ENCODE measurements around the gene DGUOK.
"Not testable (repeated sequence)": the region's sequence is repeated elsewhere in the genome, so short reads cannot be mapped to it uniquely, and the experiment has no call there.

Gene DGUOK

DNA sequence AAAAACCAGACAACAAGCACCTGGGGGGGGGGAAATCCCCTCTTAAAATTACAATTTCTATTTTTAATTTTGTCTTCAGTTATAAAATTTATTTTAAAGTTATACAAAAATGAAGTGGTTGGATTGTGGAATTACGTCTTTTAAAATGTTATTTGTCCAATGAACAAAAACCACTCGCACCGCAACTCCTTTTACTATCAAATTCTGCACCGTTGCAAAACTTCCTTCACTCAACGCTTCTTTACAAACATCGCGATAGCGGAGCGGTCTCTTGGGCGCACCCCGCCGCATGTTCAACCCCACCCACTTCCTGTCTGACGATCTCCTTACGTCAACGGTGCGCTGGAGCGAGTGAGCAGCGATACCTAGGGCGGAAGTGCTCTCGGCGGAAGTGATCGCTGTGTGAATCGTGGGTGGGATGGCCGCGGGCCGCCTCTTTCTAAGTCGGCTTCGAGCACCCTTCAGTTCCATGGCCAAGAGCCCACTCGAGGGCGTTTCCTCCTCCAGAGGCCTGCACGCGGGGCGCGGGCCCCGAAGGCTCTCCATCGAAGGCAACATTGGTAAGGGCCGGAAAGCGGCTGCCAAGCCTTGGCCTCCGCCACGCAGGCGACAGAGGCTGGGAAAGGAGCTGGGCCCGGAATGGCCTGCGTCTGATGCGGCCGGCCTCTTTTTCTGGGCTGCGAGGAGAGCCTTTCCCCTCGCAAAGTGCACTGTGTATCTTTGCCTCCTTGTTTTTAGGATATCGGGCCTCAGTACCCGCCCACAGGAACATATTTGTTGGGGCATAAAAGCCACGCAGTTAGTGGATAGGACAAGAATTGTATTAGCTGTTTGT lies at the start of gene DGUOK:
Gene DGUOK (plus strand): TSS at position 388 of the 835 bp plus-strand sequence. CDS start 31 bp downstream, at position 419.
- DNase-seq (ENCODE audit: low spot score) = peak; percentile 96

DNA sequence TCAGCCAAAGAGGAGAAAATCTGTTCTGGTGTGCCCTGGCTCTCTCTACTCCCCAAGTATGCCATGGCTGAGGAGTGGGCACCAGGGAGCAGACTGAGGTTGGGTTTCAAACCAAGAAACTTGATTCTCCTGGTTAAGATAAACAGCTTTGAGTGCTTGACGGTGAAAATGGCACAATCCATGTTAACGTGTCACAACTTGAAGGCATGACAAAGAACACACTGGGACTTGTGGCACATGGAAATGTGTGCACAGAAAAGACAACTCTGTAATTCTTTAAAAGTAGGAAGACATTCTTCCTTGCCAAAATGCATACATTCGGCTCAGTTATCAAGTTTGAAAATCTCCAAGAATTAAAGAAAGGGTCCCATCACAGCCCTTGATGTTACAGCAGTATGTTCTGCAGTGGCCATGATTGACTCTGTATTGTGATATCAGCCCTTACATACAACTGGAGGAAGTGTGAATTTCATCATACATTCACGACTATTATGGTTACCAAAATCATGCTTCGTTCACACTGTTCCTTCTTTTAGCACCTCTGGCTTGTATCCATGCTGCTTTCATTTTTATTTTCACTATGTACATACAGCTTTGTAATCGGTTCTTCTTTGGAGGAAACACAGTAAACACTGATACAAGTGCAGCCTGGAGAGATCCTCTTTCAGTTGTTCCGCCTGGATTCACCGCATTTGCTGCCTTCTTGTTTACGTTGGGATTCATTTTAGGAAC lies 49.4 kb upstream of the DGUOK start:
- DNase-seq (ENCODE audit: low spot score) = no peak

DNA sequence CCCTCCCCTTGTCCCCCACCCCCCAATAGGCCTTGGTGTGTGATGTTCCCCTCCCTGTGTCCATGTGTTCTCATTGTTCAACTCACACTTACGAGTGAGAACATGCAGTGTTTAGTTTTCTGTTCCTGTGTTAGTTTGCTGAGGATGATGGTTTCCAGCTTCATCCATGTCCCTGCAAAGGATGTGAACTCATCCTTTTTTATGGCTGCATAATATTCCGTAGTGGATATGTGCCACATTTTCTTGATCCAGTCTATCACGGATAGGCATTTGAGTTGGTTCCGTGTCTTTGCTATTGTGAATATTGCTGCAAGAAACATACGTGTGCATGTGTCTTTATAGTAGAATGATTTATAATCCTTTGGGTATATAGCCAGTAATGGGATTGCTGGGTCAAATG lies 48.7 kb upstream of the DGUOK start:
- not testable (repeated sequence) for DNase-seq (ENCODE audit: low spot score)

DNA sequence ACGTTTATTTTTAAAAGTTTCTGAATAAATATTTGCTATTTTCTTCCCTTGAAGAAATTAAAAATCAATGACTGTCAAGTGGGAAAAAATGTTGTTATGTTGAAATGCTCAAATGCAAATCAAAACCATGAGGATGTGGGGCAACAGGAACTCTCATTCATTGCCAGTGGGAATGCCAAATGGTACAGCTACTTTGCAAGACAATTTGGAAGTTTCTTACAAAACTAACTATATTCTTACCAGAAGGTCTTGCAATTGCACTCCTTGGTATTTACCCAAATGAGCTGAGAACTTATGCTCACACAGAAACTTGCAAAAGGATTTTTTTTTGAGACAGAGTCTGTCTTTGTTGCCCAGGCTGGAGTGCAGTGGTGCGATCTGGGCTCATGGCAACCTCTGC lies 41.3 kb upstream of the DGUOK start:
- DNase-seq (ENCODE audit: low spot score) = no peak

- DNase-seq (ENCODE audit: low spot score) = no peak
These were observed 40.3 kb upstream of the DGUOK start for GRCh38 chr2:73886357-73886756.

DNA sequence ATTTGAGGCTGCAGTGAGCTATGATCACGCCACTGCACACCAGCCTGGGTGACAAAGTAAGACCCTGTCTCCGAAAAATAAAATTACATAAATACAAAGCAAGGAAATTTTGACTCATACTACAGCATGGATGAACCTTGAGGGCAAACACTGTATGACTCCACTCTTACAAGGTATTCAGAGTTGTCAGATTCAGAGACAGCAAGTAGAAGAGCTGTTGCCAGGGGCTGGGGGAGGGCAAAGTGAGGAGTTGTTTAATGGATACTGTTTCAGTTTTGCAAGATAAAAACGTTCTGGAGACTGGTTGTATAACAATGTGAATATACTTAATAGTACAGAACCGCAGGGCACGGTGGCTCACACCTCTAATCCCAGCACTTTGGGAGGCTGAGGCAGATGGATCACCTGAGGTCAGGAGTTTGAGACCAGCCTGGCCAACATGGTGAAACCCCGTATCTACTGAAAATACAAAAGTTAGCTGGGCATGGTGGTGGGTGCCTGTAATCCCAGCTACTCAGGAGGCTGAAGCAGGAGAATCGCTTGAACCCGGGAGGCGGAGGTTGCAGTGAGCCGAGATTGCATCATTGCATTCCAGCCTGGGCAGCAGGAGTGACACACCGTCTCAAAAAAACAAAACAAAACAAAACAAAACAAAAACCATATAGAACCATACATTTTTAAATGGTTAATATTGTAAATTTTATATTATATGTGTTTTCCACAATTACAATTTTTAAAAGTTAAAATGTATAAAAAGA lies 38.9 kb upstream of the DGUOK start:
- DNase-seq (ENCODE audit: low spot score) = not testable (repeated sequence)

GRCh38 chr2:73888388-73888787 lies 38.3 kb upstream of the DGUOK start:
- no peak for DNase-seq (ENCODE audit: low spot score)

GRCh38 chr2:73889206-73889605 lies 37.5 kb upstream of the DGUOK start:
- no peak for DNase-seq (ENCODE audit: low spot score)

DNA sequence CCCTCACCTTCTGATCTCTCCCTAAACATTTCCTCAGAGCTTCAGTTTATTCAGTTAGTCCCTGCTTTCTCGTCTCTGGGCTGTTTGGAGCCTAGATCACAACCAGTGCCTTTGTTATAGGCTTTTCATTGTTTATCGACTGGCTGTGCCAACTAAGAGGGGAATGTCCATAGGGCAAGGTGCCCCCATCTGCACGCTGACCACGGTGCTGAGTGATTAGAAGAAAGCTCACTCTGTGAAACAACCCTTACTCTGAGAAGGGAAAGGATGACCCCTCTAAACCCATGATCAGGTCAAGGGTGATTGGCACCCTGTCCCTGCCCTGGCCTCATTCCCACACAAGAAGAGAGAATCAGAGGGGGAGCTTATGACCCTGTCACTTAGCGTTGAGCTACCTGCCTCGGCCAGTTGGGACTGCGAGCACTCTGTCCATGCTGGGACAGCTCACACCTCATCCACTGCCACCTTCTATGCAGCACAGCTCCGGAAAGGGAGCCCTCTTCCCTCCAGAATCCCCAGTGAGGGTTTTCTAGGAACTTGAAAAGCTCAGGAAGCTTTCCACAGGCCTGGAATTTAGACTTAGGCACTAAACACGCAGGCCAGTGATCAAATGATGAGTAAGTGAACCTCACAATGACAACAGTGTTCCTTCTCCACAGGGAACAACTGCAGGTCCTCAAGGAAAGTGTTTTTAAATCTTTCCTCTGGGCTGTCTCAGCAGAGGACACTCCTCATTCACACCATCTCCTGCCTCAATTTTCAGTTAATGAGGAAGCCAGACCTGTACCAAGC lies 36.2 kb upstream of the DGUOK start:
- peak; percentile 13 for DNase-seq (ENCODE audit: low spot score)

DNA sequence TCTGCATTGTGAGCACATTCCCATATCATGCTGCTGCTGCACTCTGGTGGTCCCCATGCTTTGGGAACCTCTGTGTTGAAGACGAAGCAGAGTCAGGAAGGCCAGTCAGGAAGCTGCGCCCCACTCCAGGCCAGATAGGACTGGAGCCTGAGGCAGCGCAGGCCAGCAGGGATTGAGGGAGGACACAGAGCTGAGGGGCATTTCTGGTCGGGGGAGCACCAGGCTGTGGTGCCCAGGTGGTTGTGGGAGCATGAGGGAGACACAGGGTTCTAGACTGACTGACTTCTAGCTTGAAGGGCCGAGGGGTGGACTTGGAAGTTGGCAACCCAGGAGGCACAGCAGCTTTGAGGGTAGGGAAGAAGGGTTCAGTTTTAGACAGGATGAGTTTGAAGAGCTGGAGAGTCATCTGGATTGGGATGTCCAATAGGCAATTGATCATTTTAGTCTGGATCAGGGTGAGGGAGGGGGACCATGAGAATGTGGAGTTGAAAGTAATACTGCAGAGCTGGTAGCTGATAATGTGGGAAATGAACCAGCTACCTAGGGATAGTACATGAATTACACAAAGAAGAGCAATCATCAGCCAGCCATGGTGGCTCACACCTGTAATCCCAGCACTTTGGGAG lies 35.3 kb upstream of the DGUOK start:
- no peak for DNase-seq (ENCODE audit: low spot score)

DNA sequence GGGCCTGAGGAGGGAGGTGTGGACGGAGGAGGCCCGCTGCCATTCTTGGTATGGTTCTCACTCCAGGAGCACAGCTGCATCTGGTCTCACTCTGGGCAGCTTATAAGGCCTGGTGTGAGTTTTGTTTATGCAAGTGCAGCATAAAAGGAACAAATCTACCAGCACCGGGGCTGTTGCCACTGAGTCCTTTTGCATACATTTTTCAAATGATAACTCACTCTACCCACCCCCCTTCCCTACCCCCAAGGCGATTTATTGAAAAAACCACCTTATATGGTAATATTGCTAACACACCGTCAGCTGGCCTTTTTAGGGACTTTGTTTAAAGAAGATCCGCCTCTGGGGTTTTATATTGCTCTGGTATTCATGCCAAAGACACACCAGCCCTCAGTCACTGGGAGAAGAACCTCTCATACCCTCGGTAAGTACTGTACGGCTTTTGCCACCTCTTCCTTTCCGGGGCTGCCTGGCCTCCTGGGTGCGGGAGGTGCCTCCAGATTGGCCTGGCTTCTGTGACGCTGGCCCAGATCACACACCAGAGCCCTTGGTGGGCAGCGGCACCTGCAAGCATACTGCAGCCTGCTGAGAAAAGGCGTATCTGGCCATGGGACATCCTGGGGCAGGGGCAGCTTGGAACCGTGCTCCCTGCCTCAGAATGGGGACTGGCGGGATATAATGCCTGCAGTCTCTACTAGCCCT lies 33.9 kb upstream of the DGUOK start, which contains the start of gene ACTG2:
Gene ACTG2 (plus strand): TSS at position 378 of the 699 bp plus-strand sequence. CDS start 8,304 bp downstream, outside the sequence.
- no peak for DNase-seq (ENCODE audit: low spot score)

DNA sequence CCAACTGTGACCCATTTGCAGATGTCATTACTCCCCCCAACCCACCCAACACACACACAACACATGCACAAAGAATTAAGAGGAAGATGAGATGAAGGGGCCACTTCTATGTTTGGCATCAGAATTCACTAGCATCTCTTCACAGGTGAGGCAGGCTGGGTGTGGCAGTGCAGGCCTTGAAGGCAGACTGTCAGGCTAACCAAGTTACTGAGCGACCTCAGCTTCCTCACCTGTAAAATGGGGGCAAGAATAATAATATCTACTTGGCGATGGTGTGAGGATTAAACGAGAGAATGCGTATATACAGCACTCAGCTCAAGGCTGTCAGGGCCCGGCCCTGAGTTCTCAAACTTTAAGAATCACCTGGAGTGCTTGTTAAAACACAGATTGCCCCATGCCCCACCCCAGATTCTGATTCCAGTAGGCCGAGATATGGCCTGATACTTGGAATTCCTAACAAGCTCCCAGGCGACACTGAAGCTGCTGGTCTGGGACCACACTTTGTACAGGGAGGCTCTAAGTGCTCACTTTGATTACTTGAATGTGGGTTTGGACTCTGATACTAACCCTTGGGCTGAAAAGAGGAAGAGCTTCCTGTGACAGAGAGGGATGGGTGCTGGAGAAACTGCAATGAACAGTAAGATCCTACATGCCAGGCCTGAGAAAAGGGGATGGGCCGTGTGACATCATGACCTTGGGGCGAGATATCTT lies 32.8 kb upstream of the DGUOK start:
- DNase-seq (ENCODE audit: low spot score) = no peak

DNA sequence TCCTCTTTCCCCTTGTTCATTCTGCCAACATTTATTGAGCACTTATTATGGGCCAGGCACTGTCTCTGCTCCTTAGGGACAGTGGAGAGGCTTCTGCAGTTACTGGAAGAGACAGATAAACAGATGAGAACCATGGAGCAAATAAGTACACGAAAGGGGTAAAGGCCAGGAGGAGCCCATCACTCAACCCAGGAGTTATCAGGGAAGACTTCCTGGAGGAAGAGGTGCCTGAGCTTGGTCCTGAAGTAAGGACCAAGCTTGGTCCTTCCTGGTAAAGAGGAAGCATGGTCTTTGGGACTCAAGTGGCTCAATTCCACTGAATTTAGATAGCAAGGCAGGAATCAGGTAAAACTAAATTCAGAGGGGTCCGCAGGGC lies 32.2 kb upstream of the DGUOK start:
- no peak for DNase-seq (ENCODE audit: low spot score)

GRCh38 chr2:73894877-73895276 lies 31.8 kb upstream of the DGUOK start:
- DNase-seq (ENCODE audit: low spot score) = no peak

- DNase-seq (ENCODE audit: low spot score) = no peak
These were observed 31.2 kb upstream of the DGUOK start for GRCh38 chr2:73895473-73895872.

- no peak for DNase-seq (ENCODE audit: low spot score)
These were observed 30.1 kb upstream of the DGUOK start for GRCh38 chr2:73896362-73897239.

DNA sequence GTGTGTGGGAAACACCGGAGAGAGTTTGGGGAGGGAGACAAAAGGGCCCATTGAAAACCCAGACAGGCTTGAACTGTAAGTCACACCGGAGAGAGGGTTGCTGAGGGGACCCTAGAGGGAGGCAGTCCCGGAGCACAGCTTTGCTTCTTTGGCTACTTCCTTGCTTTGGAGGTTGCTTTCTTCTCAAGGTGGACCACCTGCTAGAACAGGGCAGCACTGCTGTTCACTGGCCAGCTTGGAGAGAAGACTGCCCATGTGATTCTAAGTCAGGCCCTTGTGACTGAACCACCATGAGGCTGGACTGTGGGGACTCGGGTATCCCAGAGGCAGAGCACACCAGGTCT lies 29.5 kb upstream of the DGUOK start:
- no peak for DNase-seq (ENCODE audit: low spot score)

- no peak for DNase-seq (ENCODE audit: low spot score)
These were observed 28.7 kb upstream of the DGUOK start for GRCh38 chr2:73897934-73898333.

DNA sequence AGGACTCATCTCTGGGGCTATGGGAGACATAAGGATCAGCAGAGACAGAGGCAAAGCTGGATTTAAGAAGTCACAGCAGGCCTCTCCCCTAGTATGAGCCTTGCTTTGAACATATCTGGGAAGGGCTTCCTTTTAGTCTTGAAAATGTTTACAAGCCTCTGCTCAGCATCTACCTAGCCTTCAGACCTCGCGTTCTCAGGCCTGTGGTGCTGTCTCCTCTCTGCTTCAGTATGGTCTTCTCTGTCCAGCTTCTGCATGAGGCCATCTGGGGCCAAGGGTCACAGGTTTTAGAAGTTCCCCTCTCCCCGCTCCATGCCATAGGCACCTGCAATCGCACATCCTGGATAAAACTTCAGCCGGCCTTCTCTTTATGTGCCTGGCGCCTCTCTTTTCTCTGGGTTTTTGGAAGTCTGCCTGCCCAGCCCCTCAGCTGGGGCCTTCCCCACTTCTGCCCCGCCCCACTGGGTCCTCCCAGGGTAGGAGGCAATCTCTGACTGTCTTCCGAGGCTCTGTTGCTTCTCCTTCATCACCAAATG lies 26.8 kb upstream of the DGUOK start:
- no peak for DNase-seq (ENCODE audit: low spot score)
